ENCODE measurements around the gene RALA. TPM values are rescaled to one million over a fixed set of nuclear protein-coding genes. Genes with fewer than 3 reads are reported as not detected.

Gene RALA
- total RNA-seq, 1 experiment from 2014 or later: 19.2 TPM

GRCh38 chr7:39613577-39613976 is 9.8 kb upstream of the RALA start:
- no peak for DNase-seq (ENCODE audit: low read depth)

GRCh38 chr7:39614299-39614698 is 9.1 kb upstream of the RALA start:
- DNase-seq (ENCODE audit: low read depth): no peak

DNA sequence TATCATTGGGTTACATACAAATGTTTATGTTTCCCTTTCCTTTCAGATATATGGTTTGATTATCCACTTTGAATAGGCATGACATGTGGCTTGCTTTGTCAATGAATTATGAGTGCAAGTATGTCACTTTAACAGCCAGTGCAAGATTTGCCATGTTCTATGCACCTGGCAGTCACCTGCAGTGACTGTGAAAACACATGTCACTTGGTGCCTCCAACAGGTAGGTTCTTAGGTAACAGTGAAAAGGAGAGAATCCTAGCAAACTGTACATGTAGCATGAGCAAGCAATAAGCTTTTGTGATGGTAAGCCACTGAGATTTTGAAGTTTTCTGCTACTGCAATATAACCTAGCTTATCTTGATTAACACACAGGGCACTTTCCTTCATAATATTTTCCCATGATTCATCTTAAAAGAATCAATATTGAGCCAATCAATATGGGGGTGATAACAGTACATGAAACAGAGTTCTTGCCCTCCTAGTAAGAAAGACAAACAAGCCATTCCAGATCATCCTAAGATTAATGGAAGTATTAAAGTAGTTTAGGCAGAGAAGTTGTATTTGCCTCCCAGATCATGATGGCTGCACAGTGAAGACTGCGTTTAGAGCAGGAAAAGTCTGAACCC is 7.9 kb upstream of the RALA start:
- no peak for DNase-seq (ENCODE audit: low read depth)

- peak; percentile 40 for DNase-seq (ENCODE audit: low read depth)
Measured at GRCh38 chr7:39616138-39616537, 7.2 kb upstream of the RALA start.

DNA sequence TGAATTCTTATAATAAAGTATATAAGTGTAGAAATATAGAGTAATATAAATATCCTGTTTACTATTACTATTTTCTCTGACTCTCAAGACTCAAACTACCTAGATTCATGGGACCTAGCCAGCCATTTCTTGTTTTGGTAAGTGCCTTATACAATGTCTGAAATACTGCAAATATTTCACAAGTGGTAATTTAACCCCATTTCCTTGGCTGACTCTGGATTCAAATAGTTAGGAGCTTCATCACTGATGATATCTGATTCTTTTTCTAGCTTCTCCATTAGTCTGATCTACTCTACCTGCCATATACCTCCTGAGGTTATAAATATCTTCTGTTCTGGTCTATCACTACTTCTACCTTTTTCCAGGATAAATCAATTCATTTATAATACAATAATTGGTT is 6.4 kb upstream of the RALA start:
- DNase-seq (ENCODE audit: low read depth): no peak

GRCh38 chr7:39618868-39619267 is 4.5 kb upstream of the RALA start:
- no peak for DNase-seq (ENCODE audit: low read depth)

- DNase-seq (ENCODE audit: low read depth): no peak
Measured at GRCh38 chr7:39620486-39620885, 2.9 kb upstream of the RALA start.

DNA sequence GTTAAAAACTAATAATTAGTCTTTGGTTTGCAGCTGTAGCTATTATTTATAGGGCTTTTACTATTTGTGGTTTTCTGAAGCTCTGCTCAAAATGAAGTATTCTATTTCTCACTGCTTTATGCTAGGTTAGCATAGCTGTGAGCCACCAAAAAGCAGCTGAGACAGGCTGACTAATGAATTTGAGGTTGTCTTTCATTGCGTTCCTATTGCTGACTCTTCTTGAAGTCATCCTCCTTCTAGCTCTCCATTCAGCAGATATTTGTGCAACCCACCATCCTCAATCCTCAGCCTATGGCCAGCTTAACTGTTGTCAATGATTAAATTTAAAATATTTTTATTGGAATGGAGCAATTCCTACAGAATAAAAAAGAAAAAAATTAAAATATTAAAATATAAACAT is 2.1 kb upstream of the RALA start:
- DNase-seq (ENCODE audit: low read depth): peak; percentile 81

GRCh38 chr7:39621784-39622411 is 1.5 kb upstream of the RALA start:
- DNase-seq (ENCODE audit: low read depth): peak; percentile 63

DNA sequence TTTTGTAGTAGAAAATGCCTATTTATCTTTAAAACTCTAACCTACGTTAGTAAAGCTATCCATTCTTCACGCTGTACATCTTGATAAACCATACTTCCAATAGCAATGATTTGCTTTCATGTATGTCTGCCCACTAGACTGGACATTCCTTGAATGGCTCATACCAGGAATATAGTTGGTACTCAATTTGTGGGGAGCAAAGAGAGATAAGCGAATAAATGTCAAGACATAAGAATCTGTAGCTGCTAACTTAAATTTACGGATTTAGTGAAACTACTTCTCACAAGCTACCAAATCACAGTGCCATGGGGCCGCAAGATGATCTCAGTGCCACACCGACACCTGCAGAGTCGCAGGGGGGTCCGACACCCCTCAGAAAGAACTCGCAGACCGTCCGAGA is 763 bp upstream of the RALA start:
- DNase-seq (ENCODE audit: low read depth): no peak

GRCh38 chr7:39623732-39624441 is 515 bp downstream of the RALA start:
- no peak for DNase-seq (ENCODE audit: low read depth)

- DNase-seq (ENCODE audit: low read depth): peak; percentile 47
Measured at GRCh38 chr7:39624442-39624807, 1.1 kb downstream of the RALA start.

DNA sequence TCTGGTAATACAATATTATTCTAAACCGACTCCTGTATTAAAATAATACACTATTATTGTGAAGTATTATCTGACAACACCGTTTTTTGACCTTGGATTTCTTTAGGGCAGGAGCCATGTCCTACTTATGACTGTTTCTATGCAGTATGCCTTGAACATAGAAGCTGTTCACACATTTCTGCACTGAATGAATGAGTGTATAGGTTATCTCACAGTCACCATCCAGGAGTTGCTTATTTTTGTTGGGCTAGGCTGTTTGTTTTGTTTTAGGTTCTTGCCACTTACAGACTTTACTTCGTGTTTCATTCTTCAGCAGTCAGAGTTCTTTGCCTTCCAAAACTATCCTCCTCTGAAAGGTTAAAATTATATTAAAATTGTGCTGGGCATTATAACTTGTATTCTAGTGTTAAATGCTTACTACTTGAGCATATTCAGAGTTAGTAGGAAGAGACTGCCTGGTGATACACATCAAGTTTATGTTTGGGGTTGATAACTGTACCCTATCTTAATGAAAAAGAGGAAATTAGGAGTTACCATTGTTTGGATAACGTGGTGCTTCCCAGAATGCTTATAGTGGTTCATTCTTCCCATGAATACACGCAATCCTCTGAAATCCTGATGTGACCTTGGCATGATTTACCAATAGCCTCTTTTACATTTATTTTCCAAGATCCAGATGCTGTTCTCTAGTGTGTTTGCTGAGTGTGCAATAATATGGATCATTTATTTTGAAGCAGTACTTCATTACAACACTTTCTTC is 1.7 kb downstream of the RALA start:
- DNase-seq (ENCODE audit: low read depth): no peak

- DNase-seq (ENCODE audit: low read depth): no peak
Measured at GRCh38 chr7:39631736-39632308, 8.4 kb downstream of the RALA start.

GRCh38 chr7:39633563-39634477 is 10.4 kb downstream of the RALA start:
- no peak for DNase-seq (ENCODE audit: low read depth)

- DNase-seq (ENCODE audit: low read depth): no peak
Measured at GRCh38 chr7:39634478-39634805, 11.1 kb downstream of the RALA start.

DNA sequence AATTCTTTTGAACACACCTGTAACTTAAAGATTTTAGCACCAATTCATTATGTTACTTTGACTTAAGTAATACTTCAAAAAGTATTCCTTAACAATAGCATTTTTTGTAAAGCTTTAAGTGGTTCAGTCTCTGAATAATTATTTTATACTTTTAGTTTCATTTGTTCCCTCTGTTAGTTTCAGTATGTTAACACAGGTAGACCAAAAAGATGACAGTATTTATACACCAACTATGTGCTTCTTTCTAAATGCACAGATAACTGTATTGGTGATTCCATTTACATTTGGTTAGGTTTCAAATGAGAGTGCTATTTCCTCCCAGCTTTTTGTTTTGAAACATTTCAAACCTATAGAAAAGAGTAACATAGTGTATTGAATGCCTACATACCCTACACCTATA is 14.0 kb downstream of the RALA start:
- DNase-seq (ENCODE audit: low read depth): no peak

DNA sequence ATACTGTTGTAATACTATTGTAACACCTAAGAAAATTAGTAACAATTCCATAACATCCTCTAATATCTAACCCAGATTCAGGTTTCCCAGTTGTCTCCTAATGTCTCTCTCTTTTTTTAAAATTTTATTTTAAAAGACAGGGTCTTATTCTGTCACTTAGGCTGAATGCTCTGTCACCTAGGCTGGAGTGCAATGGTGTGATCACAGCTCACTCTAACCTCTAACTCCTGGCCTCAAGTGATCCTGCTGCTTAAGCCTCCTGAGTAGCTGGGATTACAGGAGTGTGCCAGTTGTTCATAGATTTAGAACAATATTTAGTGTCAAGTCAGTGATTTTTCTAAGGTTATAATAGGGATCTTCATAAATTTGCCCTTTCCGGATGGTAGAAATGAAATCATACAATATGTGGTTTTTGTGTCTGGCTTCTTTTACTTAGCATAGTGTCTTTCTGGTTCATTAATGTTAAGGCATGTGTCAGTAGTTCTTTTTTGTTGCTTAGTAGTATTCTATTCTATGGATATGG is 14.7 kb downstream of the RALA start:
- DNase-seq (ENCODE audit: low read depth): no peak

DNA sequence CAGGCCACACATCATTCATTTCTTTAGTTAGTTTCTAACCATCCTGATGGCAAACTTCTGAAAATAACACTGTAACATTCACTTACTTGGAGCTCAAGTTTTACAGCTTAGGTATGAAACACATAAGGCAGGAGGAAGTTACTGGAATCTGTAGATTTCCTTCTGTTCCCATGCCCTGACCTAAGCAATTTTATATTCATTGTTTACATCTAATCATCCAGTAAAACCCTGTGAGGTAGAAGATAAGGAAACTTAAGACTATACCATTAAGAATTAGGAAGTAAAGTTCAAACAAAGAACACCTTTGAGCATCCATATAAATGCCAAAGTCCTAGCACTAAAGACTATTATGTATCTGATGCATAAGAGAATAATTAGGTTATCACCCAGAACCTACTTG is 19.5 kb downstream of the RALA start:
- no peak for DNase-seq (ENCODE audit: low read depth)

DNA sequence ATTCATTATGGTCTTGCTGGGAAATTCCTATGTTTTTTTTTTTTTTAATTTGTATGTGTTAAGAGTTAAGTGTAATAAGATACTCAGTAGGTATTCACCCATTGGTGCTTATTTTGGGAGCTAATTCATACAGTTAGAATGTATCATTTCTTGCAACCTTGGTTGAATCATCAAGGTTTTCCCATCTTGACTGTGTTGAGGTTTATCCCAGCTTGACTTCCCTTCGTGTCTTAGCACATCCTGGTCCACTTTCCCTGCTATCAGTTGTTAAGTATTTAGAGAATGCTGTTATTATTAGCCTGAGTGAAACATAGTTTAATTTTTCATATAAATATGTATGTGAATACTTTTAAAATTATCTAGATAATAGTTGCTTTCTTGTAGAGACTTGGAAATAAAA is 20.8 kb downstream of the RALA start:
- peak; percentile 20 for DNase-seq (ENCODE audit: low read depth)

Data from RPMI7951 (cell line).